IMR-90 (cell line): ENCODE data around the gene HMGXB3. TPM values are rescaled to one million over a fixed set of nuclear protein-coding genes. Genes with fewer than 3 reads are reported as not detected.

ENCODE experiments used
- ATAC-seq: fragments of 200-7000 bp; cut with Tn5 transposase; 2 replicates; pipeline ENCODE4 v1.9.1; 2020; ENCODE audit warnings: low read depth, mild to moderate bottlenecking, moderate library complexity
- BruUV-seq: library from RNA; stranded (reverse); fragments of 400-500 nt; replicated peaks from 2 replicates; lab custom pipeline; 2021; lab: Mats Ljungman, UMichigan
- CTCF ChIA-PET: fragments of 300-600 bp; formaldehyde crosslinking; extraction: SDS; loops from one replicate; lab custom pipeline; 2021; ENCODE audit warnings: antibody characterized with exemption; lab: Yijun Ruan, JAX
- POLR2A ChIA-PET: fragments of 300-600 bp; sonication (Branson Sonifier 250); formaldehyde crosslinking; loops from one replicate; lab custom pipeline; 2022; ENCODE audit warnings: antibody characterized with exemption; ENCODE audit not compliant: unreplicated experiment; lab: Charles Lee
- DNase-seq: peaks from one replicate; pipeline ENCODE4 v3.0.0; 2013
- H2AFZ ChIP-seq: replicated peaks from 2 replicates; pipeline ENCODE3; 2013; ENCODE audit warnings: low read length, mild to moderate bottlenecking; ENCODE audit not compliant: poor library complexity
- H2AK5ac ChIP-seq: 2 replicates; pipeline ENCODE4 v1.6.1; 2013; ENCODE audit warnings: low read depth, low read length, inconsistent platforms
- H2AK9ac ChIP-seq: replicated peaks from 2 replicates; pipeline ENCODE3; 2013; ENCODE audit warnings: mild to moderate bottlenecking, low read depth, low read length, moderate library complexity; ENCODE audit not compliant: poor library complexity
- H2BK120ac ChIP-seq: 2 replicates; pipeline ENCODE4 v1.6.1; 2013; ENCODE audit warnings: low read depth, low read length, inconsistent platforms
- H2BK15ac ChIP-seq: 3 replicates; pipeline ENCODE4 v1.6.1; 2013; ENCODE audit warnings: low read depth, low read length, inconsistent platforms
- H2BK20ac ChIP-seq: 2 replicates; pipeline ENCODE4 v1.6.1; 2013; ENCODE audit warnings: low read depth, mild to moderate bottlenecking, inconsistent platforms, low read length, moderate library complexity
- H2BK5ac ChIP-seq: 2 replicates; pipeline ENCODE4 v1.6.1; 2013; ENCODE audit warnings: mild to moderate bottlenecking, low read depth, low read length, inconsistent platforms; ENCODE audit not compliant: poor library complexity, severe bottlenecking
- H3K14ac ChIP-seq: replicated peaks from 2 replicates; pipeline ENCODE4 v1.6.1; 2013; ENCODE audit warnings: low read depth, low read length, inconsistent platforms
- H3K18ac ChIP-seq: 2 replicates; pipeline ENCODE4 v1.6.1; 2013; ENCODE audit warnings: low read depth, low read length, control low read depth
- H3K23ac ChIP-seq: 2 replicates; pipeline ENCODE4 v1.6.1; 2013; ENCODE audit warnings: low read depth, low read length, inconsistent platforms
- H3K27ac ChIP-seq: 2 replicates; pipeline ENCODE4 v1.5.1; 2013; ENCODE audit warnings: mild to moderate bottlenecking, control low read depth, low read length; ENCODE audit not compliant: insufficient read depth
- H3K27me3 ChIP-seq: 2 replicates; pipeline ENCODE4 v1.6.1; 2013; ENCODE audit warnings: low read length; ENCODE audit not compliant: control insufficient read depth, insufficient read depth
- H3K36me3 ChIP-seq: 2 replicates; pipeline ENCODE4 v1.6.1; 2013; ENCODE audit warnings: low read length, mixed read lengths; ENCODE audit not compliant: control insufficient read depth, insufficient read depth
- H3K4ac ChIP-seq: 2 replicates; pipeline ENCODE4 v1.6.1; 2013; ENCODE audit warnings: low read depth, low read length, inconsistent platforms
- H3K4me1 ChIP-seq: 2 replicates; pipeline ENCODE4 v1.6.1; 2013; ENCODE audit warnings: low read length, mixed read lengths; ENCODE audit not compliant: control insufficient read depth, insufficient read depth
- H3K4me2 ChIP-seq: 2 replicates; pipeline ENCODE4 v1.6.1; 2013; ENCODE audit warnings: low read depth, mild to moderate bottlenecking, control low read depth, low read length, moderate library complexity
- H3K4me3 ChIP-seq: 2 replicates; pipeline ENCODE4 v1.5.1; 2013; ENCODE audit warnings: low read depth, mild to moderate bottlenecking, control low read depth, low read length, moderate library complexity; ENCODE audit not compliant: insufficient read depth
- H3K56ac ChIP-seq: 2 replicates; pipeline ENCODE4 v1.6.1; 2013; ENCODE audit warnings: low read length, inconsistent platforms; ENCODE audit not compliant: insufficient read depth; ENCODE audit errors: extremely low read depth
- H3K79me1 ChIP-seq, 2 experiments: 2 replicates each; pipeline ENCODE4 v1.6.1; 2013; ENCODE audit warnings: low read length in 2 of 2, inconsistent platforms in 1 of 2, low read depth in 1 of 2
- H3K9ac ChIP-seq: 2 replicates; pipeline ENCODE4 v1.6.1; 2013; ENCODE audit warnings: low read depth, low read length, control low read depth
- H3K9me1 ChIP-seq: 2 replicates; pipeline ENCODE4 v1.6.1; 2013; ENCODE audit warnings: low read length, inconsistent platforms; ENCODE audit not compliant: insufficient read depth
- H3K9me3 ChIP-seq: 2 replicates; pipeline ENCODE4 v1.6.1; 2013; ENCODE audit warnings: low read length; ENCODE audit not compliant: control insufficient read depth, insufficient read depth
- H4K20me1 ChIP-seq: 2 replicates; pipeline ENCODE4 v1.6.1; 2013; ENCODE audit warnings: low read length, inconsistent platforms; ENCODE audit not compliant: insufficient read depth
- H4K5ac ChIP-seq: 2 replicates; pipeline ENCODE4 v1.6.1; 2013; ENCODE audit warnings: mild to moderate bottlenecking, low read depth, low read length, control low read depth
- H4K8ac ChIP-seq, 2 experiments: 2 replicates each; pipeline ENCODE4 v1.6.1; 2013; ENCODE audit warnings: low read depth in 2 of 2, low read length in 2 of 2, control low read depth in 1 of 2, inconsistent platforms in 1 of 2
- H4K91ac ChIP-seq: 2 replicates; pipeline ENCODE4 v1.6.1; 2013; ENCODE audit warnings: low read depth, low read length, inconsistent platforms; ENCODE audit not compliant: insufficient read depth
- BHLHE40 ChIP-seq: fragments of 150-350 bp; IDR thresholded peaks from 2 replicates; pipeline ENCODE4 v1.6.1; 2016; ENCODE audit warnings: mild to moderate bottlenecking, low read depth, low read length
- CEBPB ChIP-seq: IDR thresholded peaks from 2 replicates; pipeline ENCODE4 v1.6.1; 2012; ENCODE audit warnings: low read depth, low read length, improper control_type of control experiment
- CHD1 ChIP-seq: IDR thresholded peaks from 2 replicates; pipeline ENCODE4 v1.6.1; 2012; ENCODE audit warnings: low read depth, low read length, improper control_type of control experiment
- FOS ChIP-seq: fragments of 150-350 bp; IDR thresholded peaks from 2 replicates; pipeline ENCODE4 v1.6.1; 2016; ENCODE audit warnings: low read depth, low read length
- MAFK ChIP-seq: IDR thresholded peaks from 2 replicates; pipeline ENCODE4 v1.6.1; 2012; ENCODE audit warnings: low read depth, low read length, improper control_type of control experiment
- MAZ ChIP-seq: IDR thresholded peaks from 2 replicates; pipeline ENCODE4 v1.6.1; 2012; ENCODE audit warnings: low read depth, mild to moderate bottlenecking, low read length, improper control_type of control experiment, moderate library complexity, borderline replicate concordance
- NFE2L2 ChIP-seq: fragments of 150-350 bp; IDR thresholded peaks from 2 replicates; pipeline ENCODE4 v1.6.1; 2016; ENCODE audit warnings: low read depth, mild to moderate bottlenecking, low read length
- RAD21 ChIP-seq: IDR thresholded peaks from 2 replicates; pipeline ENCODE4 v1.6.1; 2012; ENCODE audit warnings: low read length, improper control_type of control experiment
- RCOR1 ChIP-seq: IDR thresholded peaks from 2 replicates; pipeline ENCODE4 v1.6.1; 2012; ENCODE audit warnings: mild to moderate bottlenecking, low read length, improper control_type of control experiment; ENCODE audit not compliant: insufficient replicate concordance
- RFX5 ChIP-seq: IDR thresholded peaks from 2 replicates; pipeline ENCODE4 v1.8.0; 2012; ENCODE audit warnings: low read depth, mild to moderate bottlenecking, low read length, moderate library complexity
- SMC3 ChIP-seq: fragments of 150-350 bp; IDR thresholded peaks from 2 replicates; pipeline ENCODE4 v1.6.1; 2016; ENCODE audit warnings: low read depth, mild to moderate bottlenecking, antibody characterized with exemption, low read length, moderate library complexity
- WGBS, 2 experiments: methylation state at CpG; one replicate each; pipeline versions ENCODE4 v1.1.5 to v1.1.7; 2013; ENCODE audit warnings: missing lambda C conversion rate in 2 of 2; ENCODE audit not compliant: insufficient read length in 1 of 2; ENCODE audit errors: extremely low coverage in 2 of 2; 5-methylcytosine and 5-hydroxymethylcytosine counted together
- dilution Hi-C: fragments of 300-500 bp; cut with HindIII; formaldehyde crosslinking; loops from one replicate; pipeline ENCODE4 v1.14.3; 2018; ENCODE audit warnings: low sequenced_read_pairs; ENCODE audit not compliant: unreplicated experiment
- in situ Hi-C: fragments of 300-500 bp; cut with MboI; formaldehyde crosslinking; loops from 3 replicates; pipeline ENCODE4 v1.14.3; 2019; ENCODE audit warnings: low sequenced_read_pairs, inconsistent platforms, mixed read lengths
- intact Hi-C: fragments of 100-400 bp; cut with micrococcal nuclease; formaldehyde crosslinking; loops from 2 replicates; pipeline ENCODE4 v1.10.0; 2022
- polyA plus RNA-seq, 3 experiments: library from polyadenylated mRNA; depleted of rRNA; stranded (reverse); fragments of >200 nt; gene quantifications; 2 replicates each; pipeline ENCODE4 v1.2.3, GENCODE V29; 2012; ENCODE audit warnings: low replicate concordance in 1 of 3
- total RNA-seq: library from RNA; depleted of rRNA; stranded (reverse); fragments of >200 nt; gene quantifications from 2 replicates; pipeline ENCODE4 v1.2.3, GENCODE V29; 2012
- TF ChIP-seq, protein P1 (sequence below): fragments of 150-350 bp; IDR thresholded peaks from 2 replicates; pipeline ENCODE4 v1.6.1; 2016; ENCODE audit warnings: low read depth, mild to moderate bottlenecking, low read length, moderate library complexity, borderline replicate concordance
- TF ChIP-seq, protein P2 (sequence below): conservative IDR thresholded peaks from 2 replicates; pipeline ENCODE4 v1.5.1; 2012; ENCODE audit warnings: mild to moderate bottlenecking, low read depth, low read length, improper control_type of control experiment

Gene HMGXB3
- total and polyA plus RNA-seq, 2 of the 4 experiments (the other 2 are of a cell fraction): 27.6 to 30.6 TPM

DNA sequence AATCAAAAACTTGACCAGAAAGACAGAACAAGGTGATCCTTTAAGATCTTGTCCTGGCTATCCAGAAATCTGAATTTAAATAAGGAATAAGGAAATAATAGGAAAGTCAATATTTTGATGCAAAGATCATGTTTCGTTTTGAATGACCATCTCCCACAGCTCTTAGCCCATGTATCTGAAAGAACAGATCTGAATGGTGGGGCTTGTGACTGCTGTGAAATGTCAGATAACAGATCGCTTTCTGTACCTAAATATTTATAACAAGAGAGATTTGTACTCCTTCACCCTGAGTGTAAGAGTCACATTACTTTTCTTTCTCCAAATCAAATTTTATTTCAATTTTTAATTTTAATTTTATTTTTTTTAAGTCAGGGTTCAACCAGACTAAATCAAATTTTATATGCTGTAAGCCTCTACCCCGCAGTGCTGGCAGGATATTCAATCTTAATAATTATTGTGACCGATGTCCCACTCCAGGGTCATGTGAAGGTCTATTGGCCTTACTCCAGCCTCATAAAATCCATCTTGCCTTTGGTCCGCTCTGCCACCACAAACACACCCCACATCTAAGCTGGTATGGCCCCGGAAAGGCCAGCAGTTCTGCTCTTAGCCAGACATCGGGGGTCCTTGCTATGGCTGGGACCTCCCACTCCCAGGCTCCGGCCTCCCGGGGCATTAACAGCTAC lies 47.0 kb upstream of the HMGXB3 start:
- Histone ChIP-seq H3K18ac (no peak overlapping the region), H3K4me1 (no peaks in the 10 kb centered on the region), H3K14ac (no peak overlapping the region), H2AK5ac (no peak overlapping the region), H3K27ac (no peak overlapping the region), H3K23ac (no peak overlapping the region), H2AK9ac (no peak overlapping the region), H3K9me1 (no peaks in the 10 kb centered on the region), H3K79me1 (no peaks in the 10 kb centered on the region), H2BK5ac (no peak overlapping the region), H3K9ac (no peak overlapping the region), H3K4me3 (no peak overlapping the region), H3K4me2 (no peak overlapping the region), H3K36me3 (no peaks in the 10 kb centered on the region), H4K91ac (no peak overlapping the region), H2AFZ (no peak overlapping the region), H2BK120ac (no peak overlapping the region), H4K8ac (no peak overlapping the region), H2BK15ac (no peak overlapping the region), H3K4ac (no peak overlapping the region), H2BK20ac (no peak overlapping the region), H4K5ac (no peak overlapping the region), H4K20me1 (no peaks in the 10 kb centered on the region), H3K27me3 (peaks cover 18% of the 10 kb centered on the region), H3K56ac (no peak overlapping the region), H3K9me3 (no peaks in the 10 kb centered on the region)
- intact Hi-C loops (no loop called here), in situ Hi-C loops (no loop called here), dilution Hi-C loops (no loop called here)
- no TSS peak for BruUV-seq
- ChIA-PET CTCF (no interaction called here), POLR2A (no interaction called here)
- 18% methylated on average over 5 of the region's 9 CpGs; no CpG with 5 or more reads in 1 of the 2 experiments for WGBS, 2 experiments
- TF ChIP-seq NFE2L2 (no peak), RCOR1 (no peak), FOS (no peak), CEBPB (no peak), MAFK (no peak), RFX5 (no peak), RAD21 (no peak), BHLHE40 (no peak), CHD1 (no peak), SMC3 (no peak), MAZ (no peak)
- TF ChIP-seq, protein P1, sequence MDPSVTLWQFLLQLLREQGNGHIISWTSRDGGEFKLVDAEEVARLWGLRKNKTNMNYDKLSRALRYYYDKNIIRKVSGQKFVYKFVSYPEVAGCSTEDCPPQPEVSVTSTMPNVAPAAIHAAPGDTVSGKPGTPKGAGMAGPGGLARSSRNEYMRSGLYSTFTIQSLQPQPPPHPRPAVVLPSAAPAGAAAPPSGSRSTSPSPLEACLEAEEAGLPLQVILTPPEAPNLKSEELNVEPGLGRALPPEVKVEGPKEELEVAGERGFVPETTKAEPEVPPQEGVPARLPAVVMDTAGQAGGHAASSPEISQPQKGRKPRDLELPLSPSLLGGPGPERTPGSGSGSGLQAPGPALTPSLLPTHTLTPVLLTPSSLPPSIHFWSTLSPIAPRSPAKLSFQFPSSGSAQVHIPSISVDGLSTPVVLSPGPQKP: no peak
- TF ChIP-seq, protein P2, sequence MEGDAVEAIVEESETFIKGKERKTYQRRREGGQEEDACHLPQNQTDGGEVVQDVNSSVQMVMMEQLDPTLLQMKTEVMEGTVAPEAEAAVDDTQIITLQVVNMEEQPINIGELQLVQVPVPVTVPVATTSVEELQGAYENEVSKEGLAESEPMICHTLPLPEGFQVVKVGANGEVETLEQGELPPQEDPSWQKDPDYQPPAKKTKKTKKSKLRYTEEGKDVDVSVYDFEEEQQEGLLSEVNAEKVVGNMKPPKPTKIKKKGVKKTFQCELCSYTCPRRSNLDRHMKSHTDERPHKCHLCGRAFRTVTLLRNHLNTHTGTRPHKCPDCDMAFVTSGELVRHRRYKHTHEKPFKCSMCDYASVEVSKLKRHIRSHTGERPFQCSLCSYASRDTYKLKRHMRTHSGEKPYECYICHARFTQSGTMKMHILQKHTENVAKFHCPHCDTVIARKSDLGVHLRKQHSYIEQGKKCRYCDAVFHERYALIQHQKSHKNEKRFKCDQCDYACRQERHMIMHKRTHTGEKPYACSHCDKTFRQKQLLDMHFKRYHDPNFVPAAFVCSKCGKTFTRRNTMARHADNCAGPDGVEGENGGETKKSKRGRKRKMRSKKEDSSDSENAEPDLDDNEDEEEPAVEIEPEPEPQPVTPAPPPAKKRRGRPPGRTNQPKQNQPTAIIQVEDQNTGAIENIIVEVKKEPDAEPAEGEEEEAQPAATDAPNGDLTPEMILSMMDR: no peak
- ATAC-seq (no peak), DNase-seq (no peak)
